GM18526 (cell line): Measurements from ENCODE around the gene C16orf96.
A peak's percentile ranks its signal among the peaks of the same experiment; 100 is the strongest.

Source experiments
- POLR2A ChIP-seq: IDR thresholded peaks from 3 replicates; pipeline ENCODE4 v1.6.1; 2011; ENCODE audit not compliant: insufficient read length; ENCODE audit errors: extremely low read depth

C16orf96 gene

DNA sequence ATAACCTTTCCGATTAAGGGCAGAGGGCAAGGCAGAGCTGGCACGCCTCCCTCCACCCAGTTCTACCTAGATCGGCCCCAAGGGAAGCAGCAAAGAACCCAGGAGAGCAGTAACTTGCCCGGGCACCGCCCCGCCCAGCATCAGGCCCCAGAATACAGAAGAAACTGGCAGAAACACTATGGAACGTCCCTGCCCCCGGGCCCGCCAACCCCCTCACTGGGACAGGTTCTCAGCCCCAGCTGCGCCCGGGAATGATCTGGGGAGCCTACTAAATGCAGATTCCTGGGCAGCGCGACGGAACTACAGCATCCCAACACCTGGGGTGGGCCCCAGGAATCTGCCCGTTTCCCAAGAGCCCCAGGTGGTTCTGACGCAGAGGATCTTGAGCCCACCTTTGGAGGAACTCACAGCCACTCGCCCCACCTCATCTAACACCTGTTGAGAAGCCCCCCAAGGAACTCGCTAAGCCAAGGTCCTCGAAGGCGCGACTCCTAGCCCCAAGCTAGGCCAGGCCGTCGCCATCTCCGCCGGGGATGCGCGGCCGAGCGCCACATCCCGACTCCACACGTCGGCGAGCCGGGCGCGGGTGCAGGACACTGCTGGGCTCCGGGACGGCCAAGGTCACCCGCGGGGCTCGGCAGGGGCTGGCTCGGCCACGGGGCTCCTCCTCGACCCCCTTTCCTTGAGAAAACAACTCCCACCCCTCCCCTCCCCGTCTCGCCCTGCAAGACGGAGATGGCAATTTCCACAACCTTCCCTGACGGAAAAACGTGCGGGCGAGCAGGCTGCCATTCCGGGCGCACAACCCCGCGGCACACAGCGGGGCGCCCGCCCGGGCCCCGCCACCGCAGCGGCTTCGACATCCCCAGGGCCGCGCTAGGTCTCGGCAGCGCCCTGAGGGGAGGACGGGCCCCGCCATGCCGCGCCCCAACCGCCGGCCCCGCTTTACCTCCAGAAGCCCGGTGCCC, 18.5 kb upstream of the C16orf96 start:
- TF ChIP-seq POLR2A, result no peak

DNA sequence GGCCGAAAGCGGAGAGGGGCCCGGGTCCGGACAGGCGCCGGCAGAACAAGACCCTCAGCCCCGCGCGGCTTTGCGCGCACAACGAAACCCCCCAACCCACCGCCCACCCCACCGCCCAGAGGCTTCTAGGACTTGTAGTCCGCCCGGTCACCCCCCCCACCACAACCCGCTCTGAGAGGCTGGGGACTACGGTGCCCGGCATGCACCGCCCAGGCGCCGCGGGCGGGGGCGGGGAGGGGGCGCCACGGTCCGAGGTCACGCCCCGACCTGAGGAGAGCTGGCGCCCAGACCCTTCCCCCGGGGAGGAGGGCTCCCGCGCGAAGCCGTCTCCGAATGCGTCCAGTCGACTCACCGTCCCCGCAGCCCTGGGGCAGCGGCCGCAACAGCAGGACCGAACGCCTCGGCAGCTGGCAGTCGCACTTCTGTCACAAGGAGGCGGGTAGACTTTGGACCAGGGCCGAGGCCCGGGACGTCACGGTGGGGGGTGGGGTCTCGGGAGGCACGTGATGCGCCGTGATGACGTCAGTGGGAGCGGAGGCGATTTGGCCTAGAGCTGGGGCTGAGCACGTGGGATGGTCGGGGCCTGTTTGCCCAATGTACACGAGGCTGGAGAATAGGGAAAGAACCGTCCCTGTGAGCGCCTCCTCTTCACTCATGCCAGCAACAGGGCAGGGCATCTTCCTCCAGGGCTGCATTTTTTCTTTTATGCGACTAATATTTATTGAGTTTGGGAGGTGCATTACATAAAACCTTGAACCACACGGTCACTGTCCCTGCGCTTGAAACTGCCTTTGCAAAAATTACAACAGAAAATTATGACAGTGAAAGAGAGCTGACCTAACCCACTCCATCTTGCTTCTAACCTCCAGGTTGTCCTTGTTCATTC, 17.5 kb upstream of the C16orf96 start, which contains the start of gene CDIP1:
Gene CDIP1, minus strand, starts transcription at position 424 of the 886 bp plus-strand sequence. CDS start 24,643 bp downstream, outside the sequence.
- peak; percentile 84 for TF ChIP-seq POLR2A

- TF ChIP-seq POLR2A, result no peak
Measured at GRCh38 chr16:4539716-4540284, 16.3 kb upstream of the C16orf96 start.

GRCh38 chr16:4544473-4544872, 11.7 kb upstream of the C16orf96 start:
- TF ChIP-seq POLR2A, result no peak

DNA sequence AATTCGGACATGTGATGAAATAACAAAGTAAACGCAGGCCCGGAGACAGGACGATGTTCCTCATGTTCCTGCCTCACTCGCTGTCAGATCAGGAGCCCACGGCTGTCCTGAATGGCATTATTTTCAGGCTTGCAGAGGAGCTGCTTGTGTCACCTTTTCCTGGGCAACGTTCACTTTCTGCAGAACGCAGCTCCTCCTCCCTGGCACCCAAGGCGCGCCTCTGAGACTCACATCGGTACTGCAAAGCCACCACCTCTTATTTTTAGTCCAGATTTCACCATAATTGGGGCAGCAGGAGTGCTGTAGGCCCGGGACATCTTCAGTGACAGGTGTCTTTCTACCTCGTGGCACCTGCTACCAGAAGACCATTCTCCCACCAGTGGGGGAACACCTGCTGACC, 8.0 kb upstream of the C16orf96 start:
- TF ChIP-seq POLR2A, result no peak

DNA sequence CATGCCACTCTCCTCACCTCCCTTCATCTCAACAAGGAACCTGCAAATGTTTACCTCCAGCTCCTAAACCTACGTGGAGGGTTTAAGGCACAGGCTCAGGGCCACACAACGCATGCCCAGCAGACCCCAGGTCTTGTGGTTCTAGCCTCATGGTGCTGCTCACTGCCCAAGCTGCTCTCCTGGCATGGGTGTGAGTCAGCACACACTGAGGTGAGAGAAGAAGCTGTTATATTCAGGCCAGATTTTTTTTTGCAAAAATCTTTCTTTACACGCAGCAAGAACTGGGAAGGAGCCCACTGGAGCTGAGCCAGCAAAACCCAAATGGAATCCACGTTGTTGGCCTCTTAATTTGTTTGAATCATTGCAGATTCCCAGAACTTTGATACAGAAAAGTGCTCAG, 5.5 kb upstream of the C16orf96 start:
- TF ChIP-seq POLR2A, result no peak

DNA sequence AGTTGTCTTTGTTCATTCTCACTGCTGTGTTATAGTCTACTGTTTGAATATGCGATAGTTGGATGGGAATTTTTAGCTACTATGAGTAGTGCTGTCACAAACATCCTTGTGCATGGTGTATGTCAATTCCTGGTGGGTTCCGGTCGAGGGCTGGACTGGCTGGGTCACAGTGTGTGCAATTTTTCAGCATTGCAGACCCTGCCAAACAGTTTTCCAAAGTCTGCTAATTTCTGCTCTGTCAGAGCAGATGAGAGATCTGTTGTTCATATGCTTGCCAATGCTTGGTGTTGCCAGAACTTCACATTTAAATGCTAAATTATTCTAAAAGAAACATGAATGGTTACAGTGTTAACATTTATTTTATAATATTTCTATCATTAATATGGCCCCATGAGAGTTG, 3.6 kb upstream of the C16orf96 start:
- TF ChIP-seq POLR2A, result no peak

GRCh38 chr16:4556580-4556979, 440 bp downstream of the C16orf96 start:
- TF ChIP-seq POLR2A, result no peak

DNA sequence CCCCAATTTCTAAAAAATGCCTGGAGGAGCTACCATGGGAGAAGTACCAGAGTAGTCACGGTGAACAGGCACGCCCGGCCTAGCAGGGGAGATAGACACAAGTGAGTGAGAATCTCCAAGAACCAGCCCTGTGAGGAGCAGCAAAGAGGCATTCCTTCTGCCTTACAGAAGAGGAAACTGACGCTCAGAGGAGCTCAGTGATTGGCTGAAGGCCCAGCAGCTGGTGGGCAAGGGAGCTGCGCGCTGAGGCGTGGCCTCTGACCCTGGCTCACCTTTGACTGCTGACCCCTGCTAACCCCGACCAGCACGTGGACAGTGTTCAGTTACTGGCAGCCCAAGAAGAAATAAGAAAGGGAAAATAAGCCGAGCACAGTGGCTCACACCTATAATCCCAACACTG, 1.8 kb downstream of the C16orf96 start:
- no peak for TF ChIP-seq POLR2A

DNA sequence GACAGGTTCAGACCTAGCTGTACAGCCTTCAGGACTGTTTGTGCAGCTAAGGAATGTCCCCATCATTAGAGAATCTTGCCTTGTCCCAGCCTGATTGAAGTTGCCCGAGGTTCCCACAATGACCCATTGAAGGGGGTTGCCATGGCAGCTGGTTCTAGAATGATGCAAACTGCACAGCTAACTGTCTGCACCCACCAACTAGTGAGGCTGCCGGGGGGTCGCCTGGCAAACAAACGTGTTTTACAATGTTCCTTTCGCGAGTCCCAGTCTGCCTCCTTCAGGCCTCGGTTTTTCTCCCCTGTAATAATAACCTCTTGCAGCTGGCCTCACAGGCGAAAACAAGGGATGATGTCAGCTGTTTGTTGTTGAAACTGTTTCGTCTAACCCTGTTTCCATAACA, 5.5 kb downstream of the C16orf96 start:
- no peak for TF ChIP-seq POLR2A

DNA sequence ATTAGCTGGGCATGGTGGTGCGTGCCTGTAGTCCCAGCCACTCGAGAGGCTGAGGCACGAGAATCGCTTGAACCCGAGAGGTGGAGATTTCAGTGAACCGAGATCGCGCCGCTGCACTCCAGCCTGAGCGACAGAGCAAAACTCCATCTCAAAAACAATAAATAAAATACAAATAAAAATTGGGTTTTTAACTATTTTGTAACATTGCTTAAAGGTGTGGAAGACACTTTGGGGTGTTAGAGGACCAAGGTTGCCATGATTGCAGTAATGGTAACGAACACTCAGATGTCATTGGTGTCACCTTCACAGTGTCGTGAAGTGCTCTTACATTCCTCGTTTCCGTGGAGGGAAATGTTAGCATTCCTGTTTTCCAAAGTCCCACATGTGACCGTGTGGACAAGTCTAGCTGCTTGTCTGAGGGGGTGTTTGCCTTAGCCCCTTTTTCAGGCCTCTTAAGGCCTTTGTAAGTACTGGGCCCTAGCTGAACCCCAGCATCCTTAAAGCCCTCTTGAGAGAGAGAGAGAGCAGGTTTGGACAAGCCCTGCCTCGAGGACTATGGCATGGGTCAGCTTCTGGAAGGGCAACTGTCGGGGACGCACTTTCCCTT, 8.6 kb downstream of the C16orf96 start:
- no peak for TF ChIP-seq POLR2A

GRCh38 chr16:4566144-4566543, 10.0 kb downstream of the C16orf96 start:
- no peak for TF ChIP-seq POLR2A

- TF ChIP-seq POLR2A, result no peak
Measured at GRCh38 chr16:4570086-4570485, 13.9 kb downstream of the C16orf96 start.

GRCh38 chr16:4570688-4571321, 14.7 kb downstream of the C16orf96 start:
- TF ChIP-seq POLR2A, result no peak
